HepG2 (cell line): Measurements from ENCODE around the gene PPAN. TPM values are rescaled to one million over a fixed set of nuclear protein-coding genes. Genes with fewer than 3 reads are reported as not detected.

Experiments used
- CBFB ChIP-seq: sonication (generic); formaldehyde crosslinking; IDR thresholded peaks from 2 replicates; pipeline ENCODE4 v1.4.0; 2020; ENCODE audit warnings: missing genetic modification reagents
- DNMT1 ChIP-seq: sonication (generic); formaldehyde crosslinking; IDR thresholded peaks from 2 replicates; pipeline ENCODE4 v1.5.1; 2020; ENCODE audit warnings: mild to moderate bottlenecking, missing genetic modification reagents
- ESRRA ChIP-seq: sonication (generic); formaldehyde crosslinking; IDR thresholded peaks from 2 replicates; pipeline ENCODE4 v1.5.1; 2020; ENCODE audit warnings: mild to moderate bottlenecking, low read depth, missing genetic modification reagents
- GATA4 ChIP-seq: sonication (generic); IDR thresholded peaks from 2 replicates; pipeline ENCODE4 v1.6.1; 2016; ENCODE audit warnings: antibody characterized with exemption, low read depth, borderline replicate concordance
- NCOA2 ChIP-seq: sonication (generic); formaldehyde crosslinking; IDR thresholded peaks from 2 replicates; pipeline ENCODE4 v1.8.0; 2022; ENCODE audit warnings: inconsistent platforms
- NCOR1 ChIP-seq: fragments of 200-600 bp; sonication (generic); IDR thresholded peaks from 2 replicates; pipeline ENCODE4 v1.7.0; 2017; ENCODE audit warnings: antibody characterized with exemption, low read length, borderline replicate concordance
- NR2F6 ChIP-seq, 2 experiments: IDR thresholded peaks; 2 replicates each; pipeline ENCODE4 v1.6.1; 2016; ENCODE audit warnings: antibody characterized with exemption in 1 of 2, mild to moderate bottlenecking in 1 of 2
- RERE ChIP-seq: IDR thresholded peaks from 2 replicates; pipeline ENCODE4 v1.6.1; 2016; ENCODE audit warnings: low read depth, missing genetic modification reagents, missing compliant biosample characterization
- SALL1 ChIP-seq: sonication (generic); formaldehyde crosslinking; IDR thresholded peaks from 2 replicates; pipeline ENCODE4 v1.8.0; 2022; ENCODE audit warnings: mild to moderate bottlenecking, missing genetic modification reagents
- SNAPC4 ChIP-seq: sonication (generic); formaldehyde crosslinking; IDR thresholded peaks from 2 replicates; pipeline ENCODE4 v1.4.0; 2020; ENCODE audit warnings: mild to moderate bottlenecking, missing genetic modification reagents
- ZBTB10 ChIP-seq: sonication (generic); formaldehyde crosslinking; IDR thresholded peaks from 2 replicates; pipeline ENCODE4 v1.4.0; 2020; ENCODE audit warnings: missing genetic modification reagents, borderline replicate concordance
- ZNF740 ChIP-seq: sonication (generic); formaldehyde crosslinking; IDR thresholded peaks from 2 replicates; pipeline ENCODE4 v1.4.0; 2020; ENCODE audit warnings: missing genetic modification reagents
- polyA plus RNA-seq, 8 experiments: library from polyadenylated mRNA; depleted of rRNA in 3 of 8; stranded (reverse) in 7 of 8; unstranded in 1 of 8; fragments of >200 nt; fragmentation: Illumina TruSeq in 4 of 8; extraction: Trizol in 4 of 8; gene quantifications; 2 replicates each; pipeline versions ENCODE4 v1.2.1 to v1.2.3, GENCODE V29; 2011 to 2016; ENCODE audit warnings: low read depth in 4 of 8, missing spikeins in 1 of 8, mixed read lengths in 1 of 8; ENCODE audit not compliant: insufficient read depth in 1 of 8
- total RNA-seq, 5 experiments: library from RNA; depleted of rRNA; stranded (reverse); fragments of >200 nt; fragmentation: Illumina TruSeq; extraction: Trizol; gene quantifications; 2 replicates each; pipeline ENCODE4 v1.2.3, GENCODE V29; 2016; ENCODE audit warnings: low read depth in 1 of 5

The PPAN gene
- total and polyA plus RNA-seq, 2 of the 13 experiments (the other 11 are each of a cell fraction or from before 2014, with no cell fraction given): 36.2 to 41.9 TPM

- TF ChIP-seq RERE (CRISPR knock-in tag) (0 out of 2 replicates have a peak, but pooled peaks have one; percentile 15), SNAPC4 (CRISPR knock-in tag) (peak; percentile 4; the same call in 1 of the 2 replicates), GATA4 (peak; percentile 51; the same call in 1 of the 2 replicates), DNMT1 (CRISPR knock-in tag) (no peak), NCOA2 (CRISPR knock-in tag) (peak; percentile 52), NR2F6 (IDR thresholded peaks at IDR 0.05) (peak; percentile 97), NR2F6 (CRISPR knock-in tag; IDR thresholded peaks at IDR 0.05) (peak; percentile 89), SALL1 (CRISPR knock-in tag) (0 out of 2 replicates have a peak, but pooled peaks have one; percentile 7), ESRRA (no peak), CBFB (CRISPR knock-in tag) (peak; percentile 37; the same call in 1 of the 2 replicates), ZNF740 (CRISPR knock-in tag) (peak; percentile 99), ZBTB10 (CRISPR knock-in tag) (peak; percentile 53; the same call in 1 of the 2 replicates), NCOR1 (peak; percentile 79; the same call in 1 of the 2 replicates)
Measured at GRCh38 chr19:10086591-10087192, 19.5 kb upstream of the PPAN start (continued).
